HUES64 (cell line): Measurements from ENCODE around the gene CIITA.

ENCODE experiments used
- H3K27ac ChIP-seq: 2 replicates; pipeline ENCODE4 v1.7.0; 2013; ENCODE audit warnings: low read depth, low read length, inconsistent platforms
- H3K27me3 ChIP-seq: 2 replicates; pipeline ENCODE4 v1.6.1; 2013; ENCODE audit warnings: mild to moderate bottlenecking, low read length; ENCODE audit not compliant: insufficient read depth
- H3K36me3 ChIP-seq: 2 replicates; pipeline ENCODE4 v1.6.1; 2013; ENCODE audit warnings: mild to moderate bottlenecking, low read length; ENCODE audit not compliant: insufficient read depth
- H3K4me1 ChIP-seq: 2 replicates; pipeline ENCODE4 v1.6.1; 2013; ENCODE audit warnings: mild to moderate bottlenecking, low read length, moderate library complexity; ENCODE audit not compliant: insufficient read depth
- H3K4me3 ChIP-seq: 2 replicates; pipeline ENCODE4 v1.5.1; 2013; ENCODE audit warnings: mild to moderate bottlenecking, low read length, moderate library complexity
- H3K9ac ChIP-seq: 2 replicates; pipeline ENCODE4 v1.6.1; 2013; ENCODE audit warnings: mild to moderate bottlenecking, low read depth, low read length
- H3K9me3 ChIP-seq: 2 replicates; pipeline ENCODE4 v1.6.1; 2013; ENCODE audit warnings: low read depth, low read length; ENCODE audit not compliant: insufficient read depth
- WGBS: fragments of 150-250, 120-280 bp; methylation state at CpG from one replicate; pipeline ENCODE4 v1.1.7; 2013; ENCODE audit warnings: missing lambda C conversion rate; 5-methylcytosine and 5-hydroxymethylcytosine counted together

The CIITA gene

DNA sequence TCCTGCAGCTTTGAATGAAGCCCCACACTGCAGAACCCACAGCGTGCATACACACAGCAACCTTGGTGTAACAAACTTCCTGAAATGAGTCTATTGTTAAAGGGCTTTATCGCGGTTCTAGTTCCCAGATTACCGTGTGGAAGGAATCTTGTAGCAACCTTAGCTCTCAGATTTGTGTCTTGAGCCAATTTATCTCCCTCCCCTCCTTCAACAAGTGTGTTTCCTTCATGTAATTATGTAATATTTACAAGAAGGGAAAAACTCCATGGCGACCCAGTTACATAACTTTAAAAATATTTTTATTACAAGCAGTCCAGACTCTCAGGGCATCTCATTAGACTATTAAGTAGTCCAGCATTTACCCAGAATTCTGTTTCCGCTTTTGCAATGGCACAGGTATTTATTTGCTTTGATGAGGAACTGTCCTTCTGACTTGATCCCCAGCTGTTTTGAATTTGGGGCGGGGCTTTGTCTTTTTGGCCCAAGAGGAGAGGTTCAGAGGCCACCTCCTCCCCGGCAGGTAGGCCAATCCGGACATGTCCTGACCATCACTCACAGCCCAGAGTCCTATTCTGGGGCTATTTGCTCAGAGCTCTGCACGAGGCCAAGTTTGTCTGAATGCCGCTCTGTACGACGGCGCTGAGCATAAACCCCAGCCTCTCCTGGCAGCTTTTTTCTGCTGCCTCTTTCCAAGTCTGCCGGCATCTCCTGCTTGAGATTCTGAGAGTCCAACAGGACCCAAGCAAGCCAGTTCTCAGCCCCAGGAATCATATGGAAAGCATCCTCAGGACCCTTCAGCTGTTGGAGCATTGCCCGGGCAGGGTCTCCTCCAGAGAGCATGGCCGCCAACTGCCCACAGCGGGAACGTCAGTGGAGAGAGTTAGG is 103.0 kb downstream of the CIITA start:
- Histone ChIP-seq H3K36me3 (peaks cover 10% of the 10 kb centered on the region; the same call in 1 of the 2 replicates), H3K9me3 (no peaks in the 10 kb centered on the region), H3K4me1 (no peaks in the 10 kb centered on the region; the same call in 1 of the 2 replicates), H3K4me3 (no peak overlapping the region), H3K27ac (no peak overlapping the region), H3K27me3 (no peaks in the 10 kb centered on the region), H3K9ac (no peak overlapping the region)
- WGBS: 91% methylated on average over 19 of the region's 19 CpGs

DNA sequence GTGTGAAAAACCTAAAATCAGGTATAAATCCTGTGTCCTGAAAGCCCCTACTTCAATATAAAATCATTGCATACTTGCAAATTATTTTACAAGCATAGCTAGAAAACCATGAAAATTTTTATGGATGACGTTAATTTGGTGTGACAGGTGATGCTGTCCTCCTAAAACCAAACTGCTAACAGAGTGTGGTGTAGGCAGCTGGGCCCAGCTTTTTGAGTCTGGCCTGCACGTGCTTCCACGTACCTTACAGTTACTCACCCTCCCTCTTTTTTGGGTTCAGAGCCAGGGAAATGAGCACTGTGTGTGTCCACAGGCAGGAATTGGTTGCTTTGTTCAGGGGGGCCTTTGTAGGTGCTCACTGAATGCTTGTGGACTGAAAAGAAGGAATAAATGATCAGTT is 103.8 kb downstream of the CIITA start:
- no peaks in the 10 kb centered on the region for H3K9me3 ChIP-seq
- no peak overlapping the region for H3K9ac ChIP-seq
- 98% methylated on average over 3 of the region's 3 CpGs for WGBS
- no peaks in the 10 kb centered on the region; the same call in 1 of the 2 replicates for H3K4me1 ChIP-seq
- peaks cover 10% of the 10 kb centered on the region; the same call in 1 of the 2 replicates for H3K36me3 ChIP-seq
- H3K27me3 ChIP-seq: no peaks in the 10 kb centered on the region
- H3K27ac ChIP-seq: no peak overlapping the region
- no peak overlapping the region for H3K4me3 ChIP-seq

DNA sequence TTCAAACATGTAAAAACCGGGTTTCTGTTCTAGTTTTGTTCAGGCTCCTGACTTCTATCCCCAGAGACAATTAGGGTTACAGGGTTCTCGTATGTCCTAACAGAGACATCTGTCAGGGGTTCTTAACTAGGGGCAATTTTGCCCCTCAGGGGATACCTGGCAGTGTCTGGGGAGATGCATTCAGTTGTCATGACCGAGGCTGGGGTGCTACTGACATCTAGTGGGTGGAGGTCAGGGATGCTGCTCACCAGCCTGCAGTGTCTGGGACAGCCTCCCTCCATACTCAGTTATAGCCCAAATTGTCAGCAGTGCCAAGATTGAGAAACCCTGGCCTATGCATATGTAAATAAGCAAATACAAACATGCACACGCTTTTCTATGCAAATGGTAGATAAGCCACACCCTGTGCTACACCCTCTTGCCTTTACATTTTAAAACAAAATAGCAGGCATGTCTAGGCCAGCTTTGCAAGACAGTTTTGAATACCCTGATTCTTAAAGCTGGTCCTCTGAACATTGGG is 104.8 kb downstream of the CIITA start:
- H3K4me3 ChIP-seq: no peak overlapping the region
- no peaks in the 10 kb centered on the region for H3K27me3 ChIP-seq
- no peak overlapping the region for H3K27ac ChIP-seq
- H3K9me3 ChIP-seq: no peaks in the 10 kb centered on the region
- 79% methylated on average over 4 of the region's 4 CpGs for WGBS
- H3K9ac ChIP-seq: no peak overlapping the region
- H3K4me1 ChIP-seq: no peaks in the 10 kb centered on the region; the same call in 1 of the 2 replicates
- H3K36me3 ChIP-seq: peaks cover 10% of the 10 kb centered on the region; the same call in 1 of the 2 replicates

DNA sequence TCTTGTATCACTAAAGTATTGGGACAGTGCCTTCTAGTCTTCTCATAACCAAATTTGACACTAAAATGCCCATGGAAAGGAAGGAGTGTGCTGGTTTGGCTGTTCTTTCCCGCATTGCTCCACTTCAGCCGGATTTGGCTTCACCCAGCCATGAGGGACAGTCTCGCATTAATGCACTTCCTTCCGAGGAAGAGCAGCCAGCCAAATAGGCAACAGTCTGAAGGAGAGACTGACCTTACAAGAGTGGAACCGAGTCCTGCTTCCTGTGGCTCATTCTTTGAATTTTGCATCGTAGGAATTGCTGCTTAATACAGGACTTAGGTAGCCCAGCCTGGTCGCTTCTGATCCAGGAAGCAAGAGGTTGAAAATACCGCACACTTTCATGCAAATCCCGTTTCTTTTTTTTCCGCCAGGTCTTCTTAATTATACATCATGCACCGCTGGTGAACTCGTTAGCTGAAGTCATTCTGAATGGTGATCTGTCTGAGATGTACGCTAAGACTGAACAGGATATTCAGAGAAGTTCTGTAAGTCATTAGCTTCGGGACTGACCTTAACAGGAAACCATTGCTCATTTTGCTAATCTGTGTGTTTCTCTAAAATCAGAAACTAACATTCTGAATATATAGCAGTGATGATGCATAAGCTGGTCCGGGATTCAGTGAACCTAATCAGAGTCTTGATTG is 105.6 kb downstream of the CIITA start:
- Histone ChIP-seq H3K4me1 (no peaks in the 10 kb centered on the region; the same call in 1 of the 2 replicates), H3K4me3 (no peak overlapping the region), H3K27ac (no peak overlapping the region), H3K9me3 (no peaks in the 10 kb centered on the region), H3K27me3 (no peaks in the 10 kb centered on the region), H3K36me3 (peaks cover 5% of the 10 kb centered on the region; the same call in 1 of the 2 replicates), H3K9ac (no peak overlapping the region)
- WGBS: 95% methylated on average over 15 of the region's 15 CpGs

DNA sequence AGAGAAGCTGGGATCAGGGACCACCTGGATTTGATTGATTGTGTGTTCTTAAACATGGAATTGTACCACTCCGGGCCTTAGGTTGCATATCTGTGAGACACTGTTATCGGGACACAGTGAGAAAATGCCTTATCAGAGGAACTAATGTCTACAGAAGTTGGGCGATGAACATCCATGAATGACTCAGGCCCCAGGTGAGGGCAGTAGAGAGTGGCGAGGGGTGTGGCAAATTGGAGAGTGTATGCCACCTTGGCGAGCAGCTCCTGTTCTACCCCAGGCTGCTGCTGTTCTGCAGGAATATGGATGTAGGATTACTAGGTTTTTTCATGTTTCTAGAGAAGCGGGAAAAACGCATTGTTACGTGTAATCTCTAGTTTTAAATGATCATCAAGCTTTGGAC is 106.2 kb downstream of the CIITA start:
- Histone ChIP-seq H3K9me3 (no peaks in the 10 kb centered on the region), H3K27me3 (no peaks in the 10 kb centered on the region), H3K36me3 (peaks cover 5% of the 10 kb centered on the region; the same call in 1 of the 2 replicates), H3K4me3 (no peak overlapping the region), H3K9ac (no peak overlapping the region), H3K4me1 (no peaks in the 10 kb centered on the region), H3K27ac (no peak overlapping the region)
- WGBS: 94% methylated on average over 8 of the region's 8 CpGs

DNA sequence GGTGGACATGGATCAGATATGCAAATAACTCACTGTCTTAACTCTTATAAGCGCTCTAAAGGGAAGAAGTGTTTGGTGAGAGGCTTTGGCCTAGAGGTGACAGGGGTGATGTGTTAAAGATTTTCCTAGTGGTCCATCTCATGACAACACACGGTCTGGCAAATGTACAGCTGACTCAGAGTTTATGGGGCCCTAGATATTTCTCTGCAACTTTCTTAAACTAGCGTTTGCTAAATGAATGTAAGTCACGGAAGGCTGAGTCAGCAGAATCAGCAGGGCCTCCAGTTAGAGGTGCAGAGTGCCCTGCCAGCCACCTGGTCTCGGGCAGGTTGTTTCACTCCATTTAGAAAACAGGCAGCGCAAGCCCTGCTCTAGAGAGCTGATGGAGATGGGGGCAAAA is 107.5 kb downstream of the CIITA start:
- WGBS: 91% methylated on average over 6 of the region's 6 CpGs
- H3K27me3 ChIP-seq: no peaks in the 10 kb centered on the region
- no peaks in the 10 kb centered on the region for H3K9me3 ChIP-seq
- no peak overlapping the region for H3K27ac ChIP-seq
- H3K36me3 ChIP-seq: peaks cover 5% of the 10 kb centered on the region; the same call in 1 of the 2 replicates
- H3K9ac ChIP-seq: no peak overlapping the region
- H3K4me1 ChIP-seq: no peaks in the 10 kb centered on the region
- H3K4me3 ChIP-seq: no peak overlapping the region
